ENCODE measurements around the gene C11orf52. TPM values are rescaled to one million over a fixed set of nuclear protein-coding genes. Genes with fewer than 3 reads are reported as not detected.

Gene C11orf52
- total RNA-seq, 1 donor from 2014 or later = 0.62 TPM

GRCh38 chr11:111961389-111962300 lies 42.9 kb downstream of the C11orf52 start:
- no peaks in the 10 kb centered on the region for H3K36me3 Mint-ChIP-seq (ENCODE audit: unreplicated experiment)
- H3K4me3 Mint-ChIP-seq (ENCODE audit: unreplicated experiment) = no peak overlapping the region
- TF ChIP-seq CTCF (IDR thresholded peaks at IDR 0.05) = no peak
- no peak overlapping the region for H3K27ac Mint-ChIP-seq (ENCODE audit: unreplicated experiment)
- H3K9me3 Mint-ChIP-seq (ENCODE audit: unreplicated experiment) = no peaks in the 10 kb centered on the region
- H3K4me1 Mint-ChIP-seq (ENCODE audit: unreplicated experiment) = no peaks in the 10 kb centered on the region
- DNase-seq (ENCODE audit: extremely low spot score, unreplicated experiment) = no peak
- no peaks in the 10 kb centered on the region for H3K27me3 Mint-ChIP-seq (ENCODE audit: unreplicated experiment)

GRCh38 chr11:111963931-111964340 lies 45.2 kb downstream of the C11orf52 start:
- Mint-ChIP-seq H3K4me1 (ENCODE audit: unreplicated experiment) (no peaks in the 10 kb centered on the region), H3K9me3 (ENCODE audit: unreplicated experiment) (no peaks in the 10 kb centered on the region), H3K27me3 (ENCODE audit: unreplicated experiment) (no peaks in the 10 kb centered on the region), H3K4me3 (ENCODE audit: unreplicated experiment) (no peak overlapping the region), H3K27ac (ENCODE audit: unreplicated experiment) (no peak overlapping the region), H3K36me3 (ENCODE audit: unreplicated experiment) (no peaks in the 10 kb centered on the region)
- TF ChIP-seq CTCF (IDR thresholded peaks at IDR 0.05) = no peak
- DNase-seq (ENCODE audit: extremely low spot score, unreplicated experiment) = no peak

GRCh38 chr11:111966678-111967077 lies 48.0 kb downstream of the C11orf52 start:
- Mint-ChIP-seq H3K4me1 (ENCODE audit: unreplicated experiment) (no peaks in the 10 kb centered on the region), H3K27ac (ENCODE audit: unreplicated experiment) (no peak overlapping the region), H3K36me3 (ENCODE audit: unreplicated experiment) (peaks cover 4% of the 10 kb centered on the region), H3K4me3 (ENCODE audit: unreplicated experiment) (no peak overlapping the region), H3K9me3 (ENCODE audit: unreplicated experiment) (no peaks in the 10 kb centered on the region), H3K27me3 (ENCODE audit: unreplicated experiment) (no peaks in the 10 kb centered on the region)
- TF ChIP-seq CTCF (IDR thresholded peaks at IDR 0.05) = no peak
- no peak for DNase-seq (ENCODE audit: extremely low spot score, unreplicated experiment)

- H3K27me3 Mint-ChIP-seq (ENCODE audit: unreplicated experiment) = no peaks in the 10 kb centered on the region
- no peaks in the 10 kb centered on the region for H3K9me3 Mint-ChIP-seq (ENCODE audit: unreplicated experiment)
- H3K4me3 Mint-ChIP-seq (ENCODE audit: unreplicated experiment) = no peak overlapping the region
- DNase-seq (ENCODE audit: extremely low spot score, unreplicated experiment) = no peak
- peaks cover 4% of the 10 kb centered on the region for H3K36me3 Mint-ChIP-seq (ENCODE audit: unreplicated experiment)
- no peak for TF ChIP-seq CTCF (IDR thresholded peaks at IDR 0.05)
- H3K27ac Mint-ChIP-seq (ENCODE audit: unreplicated experiment) = no peak overlapping the region
- no peaks in the 10 kb centered on the region for H3K4me1 Mint-ChIP-seq (ENCODE audit: unreplicated experiment)
These were observed 48.9 kb downstream of the C11orf52 start for GRCh38 chr11:111967649-111968048.

- Mint-ChIP-seq H3K27me3 (ENCODE audit: unreplicated experiment) (no peaks in the 10 kb centered on the region), H3K4me3 (ENCODE audit: unreplicated experiment) (no peak overlapping the region)
These were observed 50.6 kb downstream of the C11orf52 start for GRCh38 chr11:111969344-111969743.

More at GRCh38 chr11:111969344-111969743, 50.6 kb downstream of the C11orf52 start:
- no peak for TF ChIP-seq CTCF (IDR thresholded peaks at IDR 0.05)
- no peaks in the 10 kb centered on the region for H3K9me3 Mint-ChIP-seq (ENCODE audit: unreplicated experiment)
- DNase-seq (ENCODE audit: extremely low spot score, unreplicated experiment) = no peak
- H3K4me1 Mint-ChIP-seq (ENCODE audit: unreplicated experiment) = no peaks in the 10 kb centered on the region
- H3K27ac Mint-ChIP-seq (ENCODE audit: unreplicated experiment) = no peak overlapping the region
- H3K36me3 Mint-ChIP-seq (ENCODE audit: unreplicated experiment) = peaks cover 4% of the 10 kb centered on the region
